ENCODE data around the gene PDE7B. TPM values are rescaled to one million over a fixed set of nuclear protein-coding genes. Genes with fewer than 3 reads are reported as not detected.

PDE7B gene
- total RNA-seq, 2 donors from 2014 or later = 0.27 to 0.93 TPM

- H3K36me3 Mint-ChIP-seq = no peaks in the 10 kb centered on the region
- no peak overlapping the region for H3K27ac Mint-ChIP-seq
- no peak for DNase-seq (ENCODE audit: low spot score in 2 of 2)
- no peaks in the 10 kb centered on the region for H3K9me3 Mint-ChIP-seq
- peak in 1 of 2 donors; percentile 39 for ATAC-seq
Observed at GRCh38 chr6:135936606-135937005, 85.1 kb downstream of the PDE7B start.

GRCh38 chr6:135937106-135937505 lies 85.6 kb downstream of the PDE7B start:
- no peak overlapping the region for H3K27ac Mint-ChIP-seq
- H3K36me3 Mint-ChIP-seq = no peaks in the 10 kb centered on the region
- DNase-seq (ENCODE audit: low spot score in 2 of 2) = no peak
- H3K9me3 Mint-ChIP-seq = no peaks in the 10 kb centered on the region
- no peak for ATAC-seq

GRCh38 chr6:135938576-135939207 lies 87.2 kb downstream of the PDE7B start:
- ATAC-seq (no peak), DNase-seq (ENCODE audit: low spot score in 2 of 2) (no peak)
- Mint-ChIP-seq H3K27ac (no peak overlapping the region), H3K9me3 (no peaks in the 10 kb centered on the region), H3K36me3 (no peaks in the 10 kb centered on the region)

GRCh38 chr6:135939208-135939591 lies 87.7 kb downstream of the PDE7B start:
- H3K36me3 Mint-ChIP-seq = no peaks in the 10 kb centered on the region
- DNase-seq (ENCODE audit: low spot score in 2 of 2) (no peak), ATAC-seq (no peak)
- no peak overlapping the region for H3K27ac Mint-ChIP-seq
- no peaks in the 10 kb centered on the region for H3K9me3 Mint-ChIP-seq

GRCh38 chr6:135940616-135941167 lies 89.2 kb downstream of the PDE7B start:
- Mint-ChIP-seq H3K9me3 (no peaks in the 10 kb centered on the region), H3K36me3 (no peaks in the 10 kb centered on the region), H3K27ac (no peak overlapping the region)

GRCh38 chr6:135941275-135942025 lies 89.9 kb downstream of the PDE7B start:
- H3K36me3 Mint-ChIP-seq = no peaks in the 10 kb centered on the region
- H3K9me3 Mint-ChIP-seq = no peaks in the 10 kb centered on the region
- ATAC-seq (no peak), DNase-seq (ENCODE audit: low spot score in 2 of 2) (no peak)
- no peak overlapping the region for H3K27ac Mint-ChIP-seq

More at GRCh38 chr6:135940616-135941167, 89.2 kb downstream of the PDE7B start:
- no peak for ATAC-seq
- DNase-seq (ENCODE audit: low spot score in 2 of 2) = no peak

GRCh38 chr6:135944120-135944519 lies 92.6 kb downstream of the PDE7B start:
- Mint-ChIP-seq H3K9me3 (no peaks in the 10 kb centered on the region), H3K27ac (no peak overlapping the region), H3K36me3 (no peaks in the 10 kb centered on the region)
- DNase-seq (ENCODE audit: low spot score in 2 of 2) = no peak
- no peak for ATAC-seq

- Mint-ChIP-seq H3K9me3 (no peaks in the 10 kb centered on the region), H3K27ac (no peak overlapping the region), H3K36me3 (no peaks in the 10 kb centered on the region)
- no peak for ATAC-seq
- DNase-seq (ENCODE audit: low spot score in 2 of 2) = no peak
Observed at GRCh38 chr6:135946674-135947073, 95.2 kb downstream of the PDE7B start.

- Mint-ChIP-seq H3K27ac (no peak overlapping the region), H3K9me3 (no peaks in the 10 kb centered on the region), H3K36me3 (no peaks in the 10 kb centered on the region)
- DNase-seq (ENCODE audit: low spot score in 2 of 2) = no peak
- no peak for ATAC-seq
Observed at GRCh38 chr6:135950669-135951068, 99.2 kb downstream of the PDE7B start.

GRCh38 chr6:135951169-135951568 lies 99.7 kb downstream of the PDE7B start:
- ATAC-seq = no peak
- H3K27ac Mint-ChIP-seq = no peak overlapping the region
- no peaks in the 10 kb centered on the region for H3K36me3 Mint-ChIP-seq

GRCh38 chr6:135953818-135954217 lies 102.3 kb downstream of the PDE7B start:
- no peak overlapping the region for H3K27ac Mint-ChIP-seq

More at GRCh38 chr6:135951169-135951568, 99.7 kb downstream of the PDE7B start:
- DNase-seq (ENCODE audit: low spot score in 2 of 2) = no peak
- no peaks in the 10 kb centered on the region for H3K9me3 Mint-ChIP-seq

GRCh38 chr6:135955099-135955498 lies 103.6 kb downstream of the PDE7B start:
- DNase-seq (ENCODE audit: low spot score in 2 of 2) (no peak), ATAC-seq (no peak)
- Mint-ChIP-seq H3K27ac (no peak overlapping the region), H3K9me3 (no peaks in the 10 kb centered on the region), H3K36me3 (no peaks in the 10 kb centered on the region)

More at GRCh38 chr6:135953818-135954217, 102.3 kb downstream of the PDE7B start:
- no peak for ATAC-seq
- no peak for DNase-seq (ENCODE audit: low spot score in 2 of 2)
- Mint-ChIP-seq H3K36me3 (no peaks in the 10 kb centered on the region), H3K9me3 (no peaks in the 10 kb centered on the region)

- no peak for ATAC-seq
- Mint-ChIP-seq H3K27ac (no peak overlapping the region), H3K9me3 (peaks cover 4 to 15% of the 10 kb centered on the region in 2 donors), H3K36me3 (peaks cover 7 to 15% of the 10 kb centered on the region in 2 donors)
- DNase-seq (ENCODE audit: low spot score in 2 of 2) = no peak
Observed at GRCh38 chr6:135962731-135963130, 111.2 kb downstream of the PDE7B start.

- H3K36me3 Mint-ChIP-seq = peaks cover 0 to under 1% of the 10 kb centered on the region in 2 donors
- ATAC-seq (no peak), DNase-seq (ENCODE audit: low spot score in 2 of 2) (no peak)
- no peak overlapping the region for H3K27ac Mint-ChIP-seq
- peaks cover 0 to 4% of the 10 kb centered on the region in 2 donors for H3K9me3 Mint-ChIP-seq
Observed at GRCh38 chr6:135970750-135971149, 119.2 kb downstream of the PDE7B start.

- DNase-seq (ENCODE audit: low spot score in 2 of 2) = no peak
- Mint-ChIP-seq H3K9me3 (peaks cover 0 to 3% of the 10 kb centered on the region in 2 donors), H3K36me3 (no peaks in the 10 kb centered on the region), H3K27ac (no peak overlapping the region)
- no peak for ATAC-seq
Observed at GRCh38 chr6:135971351-135971750, 119.8 kb downstream of the PDE7B start.

GRCh38 chr6:135972150-135972549 lies 120.6 kb downstream of the PDE7B start:
- H3K9me3 Mint-ChIP-seq = peaks cover 0 to 3% of the 10 kb centered on the region in 2 donors
- no peak for DNase-seq (ENCODE audit: low spot score in 2 of 2)
- no peak for ATAC-seq
- no peak overlapping the region for H3K27ac Mint-ChIP-seq
- H3K36me3 Mint-ChIP-seq = no peaks in the 10 kb centered on the region

- DNase-seq (ENCODE audit: low spot score in 2 of 2) (no peak), ATAC-seq (no peak)
- H3K36me3 Mint-ChIP-seq = no peaks in the 10 kb centered on the region
- H3K9me3 Mint-ChIP-seq = peaks cover 0 to 3% of the 10 kb centered on the region in 2 donors
- H3K27ac Mint-ChIP-seq = no peak overlapping the region
Observed at GRCh38 chr6:135972586-135972985, 121.1 kb downstream of the PDE7B start.

Measured in activated naive CD4-positive, alpha-beta T cell treated with anti-CD3 and anti-CD28 coated beads, Interleukin-2, amount 50 U/mL, for 72 hours (primary cell).